GM06990 (cell line): Measurements from ENCODE around the gene UBAC2.

Experiments
- DNase-seq: peaks from one replicate; pipeline ENCODE4 v3.0.0-alpha.2; 2011; ENCODE audit not compliant: insufficient read length; ENCODE audit errors: extremely low read depth
- H3K27me3 ChIP-seq: replicated peaks from 2 replicates; pipeline ENCODE4 v1.6.0; 2011; ENCODE audit warnings: low read length; ENCODE audit not compliant: control insufficient read depth, insufficient read depth
- H3K36me3 ChIP-seq: 2 replicates; pipeline ENCODE4 v1.5.1; 2011; ENCODE audit warnings: low read length; ENCODE audit not compliant: control insufficient read depth, insufficient read depth
- H3K4me3 ChIP-seq: replicated peaks from 2 replicates; pipeline ENCODE4 v1.5.1; 2011; ENCODE audit warnings: low read depth, mild to moderate bottlenecking, control low read depth, low read length
- TF ChIP-seq, protein P1 (sequence below): IDR thresholded peaks from 2 replicates; pipeline ENCODE4 v1.5.1; 2011; ENCODE audit warnings: low read length, control low read depth, mild to moderate bottlenecking, inconsistent platforms; ENCODE audit not compliant: insufficient read depth, poor library complexity, severe bottlenecking

Gene UBAC2

GRCh38 chr13:99421758-99422585 is 221.3 kb downstream of the UBAC2 start:
- H3K27me3 ChIP-seq = no peaks in the 10 kb centered on the region
- peak; percentile 52 for DNase-seq
- no peak overlapping the region for H3K4me3 ChIP-seq
- H3K36me3 ChIP-seq = no peaks in the 10 kb centered on the region
- TF ChIP-seq, protein P1, sequence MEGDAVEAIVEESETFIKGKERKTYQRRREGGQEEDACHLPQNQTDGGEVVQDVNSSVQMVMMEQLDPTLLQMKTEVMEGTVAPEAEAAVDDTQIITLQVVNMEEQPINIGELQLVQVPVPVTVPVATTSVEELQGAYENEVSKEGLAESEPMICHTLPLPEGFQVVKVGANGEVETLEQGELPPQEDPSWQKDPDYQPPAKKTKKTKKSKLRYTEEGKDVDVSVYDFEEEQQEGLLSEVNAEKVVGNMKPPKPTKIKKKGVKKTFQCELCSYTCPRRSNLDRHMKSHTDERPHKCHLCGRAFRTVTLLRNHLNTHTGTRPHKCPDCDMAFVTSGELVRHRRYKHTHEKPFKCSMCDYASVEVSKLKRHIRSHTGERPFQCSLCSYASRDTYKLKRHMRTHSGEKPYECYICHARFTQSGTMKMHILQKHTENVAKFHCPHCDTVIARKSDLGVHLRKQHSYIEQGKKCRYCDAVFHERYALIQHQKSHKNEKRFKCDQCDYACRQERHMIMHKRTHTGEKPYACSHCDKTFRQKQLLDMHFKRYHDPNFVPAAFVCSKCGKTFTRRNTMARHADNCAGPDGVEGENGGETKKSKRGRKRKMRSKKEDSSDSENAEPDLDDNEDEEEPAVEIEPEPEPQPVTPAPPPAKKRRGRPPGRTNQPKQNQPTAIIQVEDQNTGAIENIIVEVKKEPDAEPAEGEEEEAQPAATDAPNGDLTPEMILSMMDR = no peak

GRCh38 chr13:99422586-99423220 is 222.0 kb downstream of the UBAC2 start:
- Histone ChIP-seq H3K4me3 (no peak overlapping the region), H3K27me3 (no peaks in the 10 kb centered on the region), H3K36me3 (no peaks in the 10 kb centered on the region)
- no peak for DNase-seq
- TF ChIP-seq, protein P1 = no peak

- H3K27me3 ChIP-seq = no peaks in the 10 kb centered on the region
- peak; percentile 82 for DNase-seq
- H3K4me3 ChIP-seq = peak overlapping the region; percentile 57
- TF ChIP-seq, protein P1 = no peak
- H3K36me3 ChIP-seq = no peaks in the 10 kb centered on the region
These were observed 225.1 kb downstream of the UBAC2 start for GRCh38 chr13:99425485-99426341.

DNA sequence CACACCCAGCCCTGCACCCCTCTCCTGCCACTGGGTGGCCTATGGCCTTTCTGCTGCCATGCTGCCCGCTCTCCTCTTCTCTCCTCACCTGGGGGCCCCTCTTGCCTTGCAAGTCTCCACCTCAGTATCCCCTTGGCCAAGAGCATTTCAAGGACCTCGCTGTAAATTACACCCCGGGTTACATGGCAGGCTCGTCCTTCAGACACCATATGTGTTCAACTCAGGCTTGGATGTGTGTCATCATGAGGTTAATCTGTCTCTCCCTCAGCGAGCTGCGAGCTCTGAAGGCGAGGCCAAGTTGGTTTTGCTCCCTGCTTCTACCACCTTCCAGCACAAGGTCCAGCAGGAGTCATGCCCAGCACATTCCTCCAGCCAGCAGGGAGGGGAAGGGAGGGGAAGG is 225.8 kb downstream of the UBAC2 start:
- Histone ChIP-seq H3K27me3 (no peaks in the 10 kb centered on the region), H3K36me3 (no peaks in the 10 kb centered on the region), H3K4me3 (no peak overlapping the region)
- no peak for DNase-seq
- TF ChIP-seq, protein P1 = no peak

- H3K36me3 ChIP-seq = no peaks in the 10 kb centered on the region
- DNase-seq = no peak
- TF ChIP-seq, protein P1 = no peak
- no peaks in the 10 kb centered on the region for H3K27me3 ChIP-seq
- no peak overlapping the region for H3K4me3 ChIP-seq
These were observed 229.0 kb downstream of the UBAC2 start for GRCh38 chr13:99429670-99430069.
